ENCODE data around the gene CDC42EP4.

Gene CDC42EP4

GRCh38 chr17:73255671-73256181 is 56.1 kb downstream of the CDC42EP4 start:
- H3K4me3 Mint-ChIP-seq: no peak overlapping the region
- H3K27me3 Mint-ChIP-seq: no peaks in the 10 kb centered on the region
- no peak overlapping the region for H3K27ac Mint-ChIP-seq
- no peaks in the 10 kb centered on the region for H3K4me1 Mint-ChIP-seq (ENCODE audit: low read depth)
- H3K9me3 Mint-ChIP-seq: no peaks in the 10 kb centered on the region
- no peaks in the 10 kb centered on the region for H3K36me3 Mint-ChIP-seq (ENCODE audit: low read depth)

GRCh38 chr17:73251871-73252270 is 59.9 kb downstream of the CDC42EP4 start:
- Mint-ChIP-seq H3K4me1 (ENCODE audit: low read depth) (no peaks in the 10 kb centered on the region), H3K4me3 (no peak overlapping the region), H3K36me3 (ENCODE audit: low read depth) (peaks cover 10% of the 10 kb centered on the region), H3K27me3 (no peaks in the 10 kb centered on the region), H3K27ac (no peak overlapping the region), H3K9me3 (no peaks in the 10 kb centered on the region)

- Mint-ChIP-seq H3K27ac (no peak overlapping the region), H3K4me1 (ENCODE audit: low read depth) (no peaks in the 10 kb centered on the region), H3K4me3 (no peak overlapping the region), H3K27me3 (no peaks in the 10 kb centered on the region), H3K9me3 (no peaks in the 10 kb centered on the region), H3K36me3 (ENCODE audit: low read depth) (peaks cover 10% of the 10 kb centered on the region)
Measured at GRCh38 chr17:73250851-73251640, 60.8 kb downstream of the CDC42EP4 start.

GRCh38 chr17:73249700-73250099 is 62.1 kb downstream of the CDC42EP4 start:
- no peaks in the 10 kb centered on the region for H3K4me1 Mint-ChIP-seq (ENCODE audit: low read depth)
- no peaks in the 10 kb centered on the region for H3K27me3 Mint-ChIP-seq
- peaks cover 15% of the 10 kb centered on the region for H3K36me3 Mint-ChIP-seq (ENCODE audit: low read depth)
- no peaks in the 10 kb centered on the region for H3K9me3 Mint-ChIP-seq
- no peak overlapping the region for H3K4me3 Mint-ChIP-seq
- H3K27ac Mint-ChIP-seq: no peak overlapping the region

- Mint-ChIP-seq H3K4me3 (no peak overlapping the region), H3K36me3 (ENCODE audit: low read depth) (peaks cover 22% of the 10 kb centered on the region), H3K27ac (no peak overlapping the region), H3K9me3 (no peaks in the 10 kb centered on the region), H3K27me3 (no peaks in the 10 kb centered on the region), H3K4me1 (ENCODE audit: low read depth) (no peaks in the 10 kb centered on the region)
Measured at GRCh38 chr17:73248532-73248931, 63.3 kb downstream of the CDC42EP4 start.

GRCh38 chr17:73247726-73248125 is 64.1 kb downstream of the CDC42EP4 start:
- H3K36me3 Mint-ChIP-seq (ENCODE audit: low read depth): peaks cover 26% of the 10 kb centered on the region
- H3K27ac Mint-ChIP-seq: no peak overlapping the region
- H3K27me3 Mint-ChIP-seq: no peaks in the 10 kb centered on the region
- H3K4me3 Mint-ChIP-seq: no peak overlapping the region
- no peaks in the 10 kb centered on the region for H3K9me3 Mint-ChIP-seq
- H3K4me1 Mint-ChIP-seq (ENCODE audit: low read depth): no peaks in the 10 kb centered on the region

GRCh38 chr17:73240561-73240960 is 71.2 kb downstream of the CDC42EP4 start:
- Mint-ChIP-seq H3K27me3 (no peaks in the 10 kb centered on the region), H3K36me3 (ENCODE audit: low read depth) (peaks cover 63% of the 10 kb centered on the region), H3K9me3 (no peaks in the 10 kb centered on the region), H3K27ac (no peak overlapping the region), H3K4me1 (ENCODE audit: low read depth) (peaks cover 36% of the 10 kb centered on the region), H3K4me3 (no peak overlapping the region)

- Mint-ChIP-seq H3K4me3 (peak overlapping the region; percentile 40), H3K9me3 (no peaks in the 10 kb centered on the region), H3K4me1 (ENCODE audit: low read depth) (peaks cover 52% of the 10 kb centered on the region), H3K27me3 (no peaks in the 10 kb centered on the region), H3K36me3 (ENCODE audit: low read depth) (peaks cover 52% of the 10 kb centered on the region), H3K27ac (peak overlapping the region; percentile 39)
Measured at GRCh38 chr17:73237714-73238113, 74.1 kb downstream of the CDC42EP4 start.

GRCh38 chr17:73234736-73235135 is 77.1 kb downstream of the CDC42EP4 start:
- Mint-ChIP-seq H3K9me3 (no peaks in the 10 kb centered on the region), H3K4me1 (ENCODE audit: low read depth) (peaks cover 61% of the 10 kb centered on the region), H3K4me3 (no peak overlapping the region), H3K27ac (no peak overlapping the region), H3K27me3 (no peaks in the 10 kb centered on the region), H3K36me3 (ENCODE audit: low read depth) (peaks cover 36% of the 10 kb centered on the region)

Measured in stimulated activated naive CD8-positive, alpha-beta T cell treated with anti-CD3 and anti-CD28 coated beads, Interleukin-15, Interleukin-2, amounts not matched to agents 100 ng/mL and 50 ng/mL, for 24 hours (primary cell).